Cardiac muscle cell (in vitro differentiated cells and primary cell): ENCODE results near the gene LCE6A. TPM values are rescaled to one million over a fixed set of nuclear protein-coding genes. Genes with fewer than 3 reads are reported as not detected.

Experiments
- DNase-seq, 2 donors: peaks; one replicate each; pipeline versions ENCODE4 v3.0.0 to v3.0.0-alpha.2; 2010 to 2017; ENCODE audit warnings: low read depth in 1 of 2, low spot score in 1 of 2
- H3K27ac ChIP-seq: fragments of 200-600 bp; sonication (generic); 2 replicates; pipeline ENCODE4 v1.5.1; 2016
- H3K27me3 ChIP-seq: fragments of 200-600 bp; sonication (generic); 2 replicates; pipeline ENCODE4 v1.6.0; 2016; ENCODE audit warnings: control low read depth
- H3K36me3 ChIP-seq: fragments of 200-600 bp; sonication (generic); 2 replicates; pipeline ENCODE4 v1.5.1; 2016; ENCODE audit warnings: control low read depth
- H3K4me1 ChIP-seq: fragments of 200-600 bp; sonication (generic); 2 replicates; pipeline ENCODE4 v1.8.1; 2017; ENCODE audit warnings: low read depth, mild to moderate bottlenecking, mixed run types
- H3K4me3 ChIP-seq: fragments of 200-600 bp; sonication (generic); 2 replicates; pipeline ENCODE4 v1.5.1; 2016; ENCODE audit warnings: mild to moderate bottlenecking
- H3K9me3 ChIP-seq: fragments of 200-600 bp; sonication (generic); 2 replicates; pipeline ENCODE4 v1.5.1; 2017; ENCODE audit warnings: low read depth, mild to moderate bottlenecking, control low read depth
- CTCF ChIP-seq: IDR thresholded peaks from 2 replicates; pipeline ENCODE4 v1.5.1; 2012; ENCODE audit warnings: low read depth, mild to moderate bottlenecking, low read length
- polyA plus RNA-seq: library from polyadenylated mRNA; unstranded; fragments of >200 nt; fragmentation: Nextera tagmentation; extraction: Ambion mirVana; gene quantifications from 2 replicates; pipeline ENCODE4 v1.2.1, GENCODE V29; 2016
- total RNA-seq: library from RNA; depleted of rRNA; stranded (reverse); fragments of >200 nt; gene quantifications from 2 replicates; pipeline ENCODE4 v1.2.3, GENCODE V29; 2016

Gene LCE6A
- total and polyA plus RNA-seq, 2 experiments from 2014 or later, result not detected

- TF ChIP-seq CTCF, result no peak
- H3K27ac ChIP-seq, result no peak overlapping the region
- no peaks in the 10 kb centered on the region for H3K9me3 ChIP-seq
- no peaks in the 10 kb centered on the region for H3K4me1 ChIP-seq
- H3K4me3 ChIP-seq, result no peak overlapping the region
- H3K36me3 ChIP-seq, result no peaks in the 10 kb centered on the region
- H3K27me3 ChIP-seq, result no peaks in the 10 kb centered on the region
- no peak for DNase-seq
Measured at GRCh38 chr1:152836870-152837269, 5.8 kb upstream of the LCE6A start.

- Histone ChIP-seq H3K4me3 (no peak overlapping the region), H3K27me3 (no peaks in the 10 kb centered on the region), H3K4me1 (no peaks in the 10 kb centered on the region), H3K36me3 (no peaks in the 10 kb centered on the region), H3K9me3 (no peaks in the 10 kb centered on the region), H3K27ac (no peak overlapping the region)
- TF ChIP-seq CTCF, result no peak
- no peak for DNase-seq
Measured at GRCh38 chr1:152855661-152856060, 13.0 kb downstream of the LCE6A start.

- no peak overlapping the region for H3K4me3 ChIP-seq
- no peaks in the 10 kb centered on the region for H3K36me3 ChIP-seq
- no peak for DNase-seq
- H3K9me3 ChIP-seq, result no peaks in the 10 kb centered on the region
- no peak for TF ChIP-seq CTCF
- H3K27ac ChIP-seq, result no peak overlapping the region
- H3K27me3 ChIP-seq, result no peaks in the 10 kb centered on the region
- H3K4me1 ChIP-seq, result no peaks in the 10 kb centered on the region
Measured at GRCh38 chr1:152858062-152858461, 15.4 kb downstream of the LCE6A start.

GRCh38 chr1:152859696-152860095 is 17.0 kb downstream of the LCE6A start, which contains the start of gene LCE7A:
TSS of gene LCE7A (plus strand) at chr1:152859996. CDS start at chr1:152860698, 702 bp downstream.
- no peaks in the 10 kb centered on the region for H3K9me3 ChIP-seq
- no peak for TF ChIP-seq CTCF

GRCh38 chr1:152860129-152860528 is 17.5 kb downstream of the LCE6A start:
- no peaks in the 10 kb centered on the region for H3K27me3 ChIP-seq
- H3K9me3 ChIP-seq, result no peaks in the 10 kb centered on the region
- no peak overlapping the region for H3K27ac ChIP-seq
- no peak for DNase-seq
- TF ChIP-seq CTCF, result no peak
- H3K4me1 ChIP-seq, result no peaks in the 10 kb centered on the region
- no peak overlapping the region for H3K4me3 ChIP-seq
- H3K36me3 ChIP-seq, result no peaks in the 10 kb centered on the region

More at GRCh38 chr1:152859696-152860095, 17.0 kb downstream of the LCE6A start, which contains the start of gene LCE7A:
- no peak for DNase-seq
- H3K36me3 ChIP-seq, result no peaks in the 10 kb centered on the region
- H3K27me3 ChIP-seq, result no peaks in the 10 kb centered on the region
- no peak within 1 kb of the TSS for H3K27ac ChIP-seq
- H3K4me1 ChIP-seq, result no peaks in the 10 kb centered on the region
- H3K4me3 ChIP-seq, result no peak within 1 kb of the TSS

- Histone ChIP-seq H3K36me3 (no peaks in the 10 kb centered on the region), H3K27ac (no peak overlapping the region), H3K27me3 (no peaks in the 10 kb centered on the region), H3K4me3 (no peak overlapping the region), H3K9me3 (no peaks in the 10 kb centered on the region), H3K4me1 (no peaks in the 10 kb centered on the region)
- no peak for DNase-seq
- TF ChIP-seq CTCF, result no peak
Measured at GRCh38 chr1:152861374-152861773, 18.7 kb downstream of the LCE6A start.
